H9 (cell line): Measurements from ENCODE around the gene KAZN. TPM values are rescaled to one million over a fixed set of nuclear protein-coding genes. Genes with fewer than 3 reads are reported as not detected.

Experiments used
- DNase-seq: peaks from one replicate; pipeline ENCODE4 v3.0.0-alpha.2; 2017
- H2AFZ ChIP-seq: one replicate; pipeline ENCODE4 v1.6.1; 2013; ENCODE audit warnings: mild to moderate bottlenecking, low read length, control low read depth, moderate library complexity
- H2AK5ac ChIP-seq: 2 replicates; pipeline ENCODE4 v1.6.1; 2013; ENCODE audit warnings: low read length, control low read depth, mixed read lengths; ENCODE audit not compliant: insufficient read length
- H2BK120ac ChIP-seq: one replicate; pipeline ENCODE4 v1.6.1; 2013; ENCODE audit warnings: low read depth, mild to moderate bottlenecking, low read length, control low read depth, inconsistent platforms; ENCODE audit not compliant: poor library complexity, severe bottlenecking
- H2BK12ac ChIP-seq: 2 replicates; pipeline ENCODE4 v1.6.1; 2013; ENCODE audit warnings: low read length, control low read depth, mixed read lengths, low read depth; ENCODE audit not compliant: insufficient read length
- H2BK15ac ChIP-seq: 2 replicates; pipeline ENCODE4 v1.6.1; 2013; ENCODE audit warnings: low read depth, low read length, control low read depth
- H2BK20ac ChIP-seq: one replicate; pipeline ENCODE4 v1.6.1; 2013; ENCODE audit warnings: low read depth, mild to moderate bottlenecking, low read length, control low read depth, inconsistent platforms; ENCODE audit not compliant: poor library complexity, severe bottlenecking
- H2BK5ac ChIP-seq: 2 replicates; pipeline ENCODE4 v1.6.1; 2013; ENCODE audit warnings: low read length, control low read depth, mixed read lengths; ENCODE audit not compliant: insufficient read length
- H3K14ac ChIP-seq: 2 replicates; pipeline ENCODE4 v1.6.1; 2013; ENCODE audit warnings: low read length, control low read depth; ENCODE audit not compliant: insufficient read depth
- H3K18ac ChIP-seq: 2 replicates; pipeline ENCODE4 v1.6.1; 2013; ENCODE audit warnings: low read depth, mild to moderate bottlenecking, mixed read lengths, low read length, control low read depth; ENCODE audit not compliant: insufficient read length
- H3K23ac ChIP-seq: 2 replicates; pipeline ENCODE4 v1.6.1; 2013; ENCODE audit warnings: low read length, control low read depth, mixed read lengths, low read depth; ENCODE audit not compliant: insufficient read length
- H3K23me2 ChIP-seq: 2 replicates; pipeline ENCODE4 v1.6.1; 2013; ENCODE audit warnings: low read depth, mild to moderate bottlenecking, mixed read lengths, low read length, control low read depth; ENCODE audit not compliant: insufficient read length, poor library complexity, severe bottlenecking
- H3K27ac ChIP-seq: 2 replicates; pipeline ENCODE4 v1.5.1; 2013; ENCODE audit warnings: low read length, control low read depth, mixed read lengths, low read depth; ENCODE audit not compliant: insufficient read length
- H3K27me3 ChIP-seq: 2 replicates; pipeline ENCODE4 v1.6.1; 2013; ENCODE audit warnings: low read length, control low read depth, inconsistent platforms; ENCODE audit not compliant: insufficient read depth
- H3K4ac ChIP-seq: 2 replicates; pipeline ENCODE4 v1.6.1; 2013; ENCODE audit warnings: low read depth, mild to moderate bottlenecking, control low read depth, inconsistent platforms, low read length, moderate library complexity
- H3K4me1 ChIP-seq: 2 replicates; pipeline ENCODE4 v1.6.1; 2013; ENCODE audit warnings: low read length, control low read depth, inconsistent platforms; ENCODE audit not compliant: insufficient read depth
- H3K4me2 ChIP-seq: 2 replicates; pipeline ENCODE4 v1.6.1; 2013; ENCODE audit warnings: low read length, control low read depth, mixed read lengths; ENCODE audit not compliant: insufficient read length, insufficient read depth
- H3K56ac ChIP-seq: 2 replicates; pipeline ENCODE4 v1.6.1; 2013; ENCODE audit warnings: low read depth, mild to moderate bottlenecking, mixed read lengths, low read length, control low read depth; ENCODE audit not compliant: insufficient read length
- H3K79me1 ChIP-seq: 2 replicates; pipeline ENCODE4 v1.6.1; 2013; ENCODE audit warnings: low read depth, mild to moderate bottlenecking, moderate library complexity, low read length, control low read depth, inconsistent platforms; ENCODE audit not compliant: insufficient read depth, poor library complexity, severe bottlenecking
- H3K79me2 ChIP-seq: 2 replicates; pipeline ENCODE4 v1.6.1; 2013; ENCODE audit warnings: low read length, control low read depth, inconsistent platforms; ENCODE audit not compliant: insufficient read depth
- H3K9ac ChIP-seq: 2 replicates; pipeline ENCODE4 v1.6.1; 2013; ENCODE audit warnings: low read length, control low read depth, mixed read lengths; ENCODE audit not compliant: insufficient read length; ENCODE audit errors: extremely low read depth
- H3K9me3 ChIP-seq: one replicate; pipeline ENCODE4 v1.6.1; 2013; ENCODE audit warnings: low read depth, low read length, inconsistent platforms; ENCODE audit not compliant: control insufficient read depth
- H3T11ph ChIP-seq: one replicate; pipeline ENCODE4 v1.6.1; 2013; ENCODE audit warnings: mild to moderate bottlenecking, low read length, control low read depth, inconsistent platforms
- H4K20me1 ChIP-seq: one replicate; pipeline ENCODE4 v1.6.1; 2013; ENCODE audit not compliant: control insufficient read depth, insufficient read length, insufficient read depth
- H4K5ac ChIP-seq: 2 replicates; pipeline ENCODE4 v1.6.1; 2013; ENCODE audit warnings: low read depth, mild to moderate bottlenecking, mixed read lengths, low read length, control low read depth; ENCODE audit not compliant: insufficient read length
- H4K8ac ChIP-seq: replicated peaks from 2 replicates; pipeline ENCODE4 v1.6.1; 2013; ENCODE audit warnings: low read length, control low read depth, mixed read lengths, low read depth; ENCODE audit not compliant: insufficient read length
- H4K91ac ChIP-seq: 2 replicates; pipeline ENCODE4 v1.6.1; 2013; ENCODE audit warnings: low read depth, mild to moderate bottlenecking, moderate library complexity, mixed read lengths, low read length, control low read depth; ENCODE audit not compliant: insufficient read length
- H3K27ac Mint-ChIP-seq, 3 experiments: 2 replicates in 2 of 3; 3 replicates in 1 of 3; pipeline ENCODE4 v1.8.0; 2020 to 2021; ENCODE audit warnings: mixed read lengths in 3 of 3, mild to moderate bottlenecking in 1 of 3, moderate library complexity in 1 of 3
- H3K27me3 Mint-ChIP-seq: 2 replicates; pipeline ENCODE4 v1.8.0; 2021; ENCODE audit warnings: low read depth, mild to moderate bottlenecking, moderate library complexity, mixed read lengths
- H3K36me3 Mint-ChIP-seq, 3 experiments: 2 replicates in 2 of 3; 3 replicates in 1 of 3; pipeline ENCODE4 v1.8.0; 2020 to 2021; ENCODE audit warnings: low read depth in 3 of 3, mixed read lengths in 3 of 3; ENCODE audit not compliant: insufficient read depth in 1 of 3
- H3K4me1 Mint-ChIP-seq, 2 experiments: 2 replicates each; pipeline ENCODE4 v1.8.0; 2020; ENCODE audit warnings: mixed read lengths in 2 of 2
- H3K4me3 Mint-ChIP-seq, 2 experiments: 2 replicates in 1 of 2; 3 replicates in 1 of 2; pipeline ENCODE4 v1.8.0; 2020 to 2021; ENCODE audit warnings: mild to moderate bottlenecking in 2 of 2, mixed read lengths in 2 of 2, moderate library complexity in 1 of 2
- H3K9me3 Mint-ChIP-seq, 2 experiments: 2 replicates in 1 of 2; 3 replicates in 1 of 2; pipeline ENCODE4 v1.8.0; 2020; ENCODE audit warnings: mild to moderate bottlenecking in 2 of 2, mixed read lengths in 2 of 2, moderate library complexity in 1 of 2
- WGBS: extraction: QIAGEN DNeasy Blood & Tissue Kit; methylation state at CpG from one replicate; pipeline ENCODE4 v1.1.7; 2013; ENCODE audit warnings: missing lambda C conversion rate, low lambda C conversion rate, mixed read lengths; ENCODE audit not compliant: insufficient read length; ENCODE audit errors: extremely low coverage; 5-methylcytosine and 5-hydroxymethylcytosine counted together
- total RNA-seq: library from RNA; stranded (reverse); gene quantifications from 2 replicates; pipeline ENCODE4 v1.2.1, GENCODE V29; 2021
- TF ChIP-seq, protein P1 (sequence below): fragments of 200-600 bp; sonication (generic); conservative IDR thresholded peaks from 3 replicates; pipeline ENCODE4 v1.8.0; 2021; ENCODE audit warnings: antibody characterized with exemption, mild to moderate bottlenecking

The KAZN gene
- total RNA-seq, 1 experiment from 2014 or later: 7.6 TPM

DNA sequence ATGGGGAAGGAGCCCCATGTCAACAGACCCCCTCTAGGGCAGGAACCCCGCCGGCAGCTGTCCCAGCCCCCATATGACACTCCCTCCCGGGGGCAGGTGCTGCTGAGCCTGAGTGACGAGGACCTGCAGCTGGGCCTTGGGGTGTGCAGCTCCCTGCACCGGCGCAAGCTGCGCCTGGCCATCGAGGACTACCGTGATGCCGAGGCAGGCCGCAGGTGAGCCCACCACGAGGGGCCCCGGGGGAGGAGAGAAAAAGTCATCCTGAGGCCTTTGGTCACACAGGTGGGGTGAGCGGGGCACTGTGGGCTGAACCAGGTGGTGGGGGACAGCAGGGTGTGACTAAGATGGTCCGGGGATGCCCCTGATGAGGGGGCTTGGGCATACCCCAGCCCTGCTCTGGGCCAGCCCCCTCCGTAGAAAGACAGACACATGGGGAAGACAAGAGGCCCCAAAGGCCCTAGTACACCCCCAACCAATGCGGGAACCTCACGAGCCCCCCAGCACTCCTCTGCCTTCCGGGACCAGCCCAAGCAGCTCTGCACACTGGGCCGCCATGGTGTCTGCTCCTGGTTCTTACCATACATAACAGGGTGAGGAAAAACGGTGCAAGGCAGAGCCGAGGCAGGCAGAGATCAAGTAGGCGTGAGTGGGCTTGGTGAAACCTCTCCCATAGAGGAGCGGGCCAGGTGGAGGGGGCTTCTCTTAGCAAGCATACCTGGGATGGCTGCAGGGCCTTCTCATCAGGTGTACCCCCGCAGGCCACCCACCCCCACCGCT lies 496.4 kb downstream of the KAZN start:
- H3K4me2 ChIP-seq: no peak overlapping the region
- H3K18ac ChIP-seq: no peak overlapping the region
- WGBS: no CpG with 5 or more reads among the region's 26 CpGs
- H3K4ac ChIP-seq: no peak overlapping the region
- DNase-seq: no peak
- no peak overlapping the region; a peak in 1 of 5 replicates for H3K4me3 Mint-ChIP-seq
- H3K4me1 Mint-ChIP-seq: peaks cover 29 to 37% of the 10 kb centered on the region in 2 experiments
- no peak overlapping the region for H2AK5ac ChIP-seq
- no peak overlapping the region for H3K56ac ChIP-seq
- no peaks in the 10 kb centered on the region for H3K36me3 Mint-ChIP-seq
- H3K27ac ChIP-seq: no peak overlapping the region
- H4K8ac ChIP-seq: no peak overlapping the region
- no peak overlapping the region for H2BK15ac ChIP-seq
- H3K27me3 Mint-ChIP-seq: peaks cover 14% of the 10 kb centered on the region
- H2BK20ac ChIP-seq: no peak overlapping the region
- H2BK120ac ChIP-seq: no peak overlapping the region
- H3K9me3 ChIP-seq: no peaks in the 10 kb centered on the region
- no peaks in the 10 kb centered on the region for H3K9me3 Mint-ChIP-seq
- H3K4me1 ChIP-seq: peaks cover 6% of the 10 kb centered on the region; the same call in 1 of the 2 replicates
- H4K5ac ChIP-seq: no peak overlapping the region
- no peaks in the 10 kb centered on the region for H3K27me3 ChIP-seq
- no peak overlapping the region for H3K14ac ChIP-seq
- no peak overlapping the region for H3K27ac Mint-ChIP-seq
- TF ChIP-seq, protein P1, sequence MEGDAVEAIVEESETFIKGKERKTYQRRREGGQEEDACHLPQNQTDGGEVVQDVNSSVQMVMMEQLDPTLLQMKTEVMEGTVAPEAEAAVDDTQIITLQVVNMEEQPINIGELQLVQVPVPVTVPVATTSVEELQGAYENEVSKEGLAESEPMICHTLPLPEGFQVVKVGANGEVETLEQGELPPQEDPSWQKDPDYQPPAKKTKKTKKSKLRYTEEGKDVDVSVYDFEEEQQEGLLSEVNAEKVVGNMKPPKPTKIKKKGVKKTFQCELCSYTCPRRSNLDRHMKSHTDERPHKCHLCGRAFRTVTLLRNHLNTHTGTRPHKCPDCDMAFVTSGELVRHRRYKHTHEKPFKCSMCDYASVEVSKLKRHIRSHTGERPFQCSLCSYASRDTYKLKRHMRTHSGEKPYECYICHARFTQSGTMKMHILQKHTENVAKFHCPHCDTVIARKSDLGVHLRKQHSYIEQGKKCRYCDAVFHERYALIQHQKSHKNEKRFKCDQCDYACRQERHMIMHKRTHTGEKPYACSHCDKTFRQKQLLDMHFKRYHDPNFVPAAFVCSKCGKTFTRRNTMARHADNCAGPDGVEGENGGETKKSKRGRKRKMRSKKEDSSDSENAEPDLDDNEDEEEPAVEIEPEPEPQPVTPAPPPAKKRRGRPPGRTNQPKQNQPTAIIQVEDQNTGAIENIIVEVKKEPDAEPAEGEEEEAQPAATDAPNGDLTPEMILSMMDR: no peak
- H3K79me1 ChIP-seq: no peaks in the 10 kb centered on the region
- no peaks in the 10 kb centered on the region for H3K23me2 ChIP-seq
- H3K79me2 ChIP-seq: no peaks in the 10 kb centered on the region
- no peak overlapping the region for H2AFZ ChIP-seq
- H4K20me1 ChIP-seq: no peaks in the 10 kb centered on the region
- no peak overlapping the region for H3K23ac ChIP-seq
- no peak overlapping the region for H3T11ph ChIP-seq
- no peak overlapping the region for H2BK12ac ChIP-seq
- H4K91ac ChIP-seq: no peak overlapping the region
- H2BK5ac ChIP-seq: no peak overlapping the region
- H3K9ac ChIP-seq: no peak overlapping the region
